HepG2 (cell line): ENCODE results near the gene MLLT10. TPM values are rescaled to one million over a fixed set of nuclear protein-coding genes. Genes with fewer than 3 reads are reported as not detected.

Source experiments
- AKAP8 ChIP-seq: sonication (generic); formaldehyde crosslinking; IDR thresholded peaks from 2 replicates; pipeline ENCODE4 v1.5.1; 2020; ENCODE audit warnings: mild to moderate bottlenecking, missing genetic modification reagents
- KAT2B ChIP-seq: fragments of 150-350 bp; IDR thresholded peaks from 2 replicates; pipeline ENCODE4 v1.6.1; 2014; ENCODE audit warnings: low read depth, low read length, borderline replicate concordance
- KMT2A ChIP-seq: sonication (generic); formaldehyde crosslinking; IDR thresholded peaks from 2 replicates; pipeline ENCODE4 v1.4.0; 2020; ENCODE audit warnings: missing genetic modification reagents
- RARG ChIP-seq: sonication (generic); formaldehyde crosslinking; IDR thresholded peaks from 2 replicates; pipeline ENCODE4 v1.4.0; 2020; ENCODE audit warnings: low read depth, mild to moderate bottlenecking, missing genetic modification reagents
- RXRB ChIP-seq: IDR thresholded peaks from 2 replicates; pipeline ENCODE4 v1.6.1; 2016; ENCODE audit warnings: borderline replicate concordance, missing genetic modification reagents, missing compliant biosample characterization
- SNAPC2 ChIP-seq: sonication (generic); formaldehyde crosslinking; IDR thresholded peaks from 2 replicates; pipeline ENCODE4 v1.8.1; 2022; ENCODE audit warnings: mild to moderate bottlenecking, missing genetic modification reagents
- SOX5 ChIP-seq: IDR thresholded peaks from 2 replicates; pipeline ENCODE4 v1.6.1; 2016; ENCODE audit warnings: borderline replicate concordance
- STAT5B ChIP-seq: sonication (generic); formaldehyde crosslinking; IDR thresholded peaks from 2 replicates; pipeline ENCODE4 v1.4.0; 2020; ENCODE audit warnings: missing genetic modification reagents
- THYN1 ChIP-seq: sonication (generic); formaldehyde crosslinking; IDR thresholded peaks from 2 replicates; pipeline ENCODE4 v1.8.1; 2023; ENCODE audit warnings: low read depth, mild to moderate bottlenecking, moderate library complexity, missing genetic modification reagents, borderline replicate concordance
- ZNF547 ChIP-seq: sonication (generic); formaldehyde crosslinking; IDR thresholded peaks from 2 replicates; pipeline ENCODE4 v1.5.1; 2020; ENCODE audit warnings: mild to moderate bottlenecking, missing genetic modification reagents
- ZNF670 ChIP-seq: sonication (generic); formaldehyde crosslinking; IDR thresholded peaks from 2 replicates; pipeline ENCODE4 v1.8.0; 2022; ENCODE audit warnings: mild to moderate bottlenecking, missing genetic modification reagents, borderline replicate concordance
- ZNF770 ChIP-seq: sonication (generic); formaldehyde crosslinking; IDR thresholded peaks from 2 replicates; pipeline ENCODE4 v1.5.0; 2020; ENCODE audit warnings: mild to moderate bottlenecking, missing genetic modification reagents
- ZZZ3 ChIP-seq: sonication (generic); formaldehyde crosslinking; IDR thresholded peaks from 2 replicates; pipeline ENCODE4 v1.4.0; 2020; ENCODE audit warnings: missing genetic modification reagents, mild to moderate bottlenecking, borderline replicate concordance
- polyA plus RNA-seq, 8 experiments: library from polyadenylated mRNA; depleted of rRNA in 3 of 8; stranded (reverse) in 7 of 8; unstranded in 1 of 8; fragments of >200 nt; fragmentation: Illumina TruSeq in 4 of 8; extraction: Trizol in 4 of 8; gene quantifications; 2 replicates each; pipeline versions ENCODE4 v1.2.1 to v1.2.3, GENCODE V29; 2011 to 2016; ENCODE audit warnings: low read depth in 4 of 8, missing spikeins in 1 of 8, mixed read lengths in 1 of 8; ENCODE audit not compliant: insufficient read depth in 1 of 8
- total RNA-seq, 5 experiments: library from RNA; depleted of rRNA; stranded (reverse); fragments of >200 nt; fragmentation: Illumina TruSeq; extraction: Trizol; gene quantifications; 2 replicates each; pipeline ENCODE4 v1.2.3, GENCODE V29; 2016; ENCODE audit warnings: low read depth in 1 of 5
- TF ChIP-seq, protein P1 (sequence below): sonication (generic); formaldehyde crosslinking; IDR thresholded peaks from 2 replicates; pipeline ENCODE4 v1.5.0; 2020; ENCODE audit warnings: mild to moderate bottlenecking, missing genetic modification reagents
- TF ChIP-seq, protein P2 (sequence below): sonication (generic); formaldehyde crosslinking; IDR thresholded peaks from 2 replicates; pipeline ENCODE4 v1.8.1; 2023; ENCODE audit warnings: mild to moderate bottlenecking, inconsistent platforms, moderate library complexity, missing genetic modification reagents, borderline replicate concordance
- TF ChIP-seq, protein P3 (sequence below): sonication (generic); formaldehyde crosslinking; IDR thresholded peaks from 2 replicates; pipeline ENCODE4 v1.4.0; 2020; ENCODE audit warnings: mild to moderate bottlenecking, missing genetic modification reagents
- TF ChIP-seq, protein P4 (sequence below): sonication (generic); formaldehyde crosslinking; IDR thresholded peaks from 2 replicates; pipeline ENCODE4 v1.5.0; 2020; ENCODE audit warnings: missing genetic modification reagents

Gene MLLT10
- total and polyA plus RNA-seq, 2 of the 13 experiments (the other 11 are each of a cell fraction or from before 2014, with no cell fraction given): 51.3 to 84.1 TPM

- TF ChIP-seq ZNF547 (CRISPR knock-in tag) (peak; percentile 83), KAT2B (no peak), AKAP8 (CRISPR knock-in tag) (peak; percentile 98), RXRB (CRISPR knock-in tag) (peak; percentile 88; the same call in 1 of the 2 replicates), ZNF670 (no peak; the same call in 1 of the 2 replicates), SOX5 (CRISPR knock-in tag) (peak; percentile 82), THYN1 (CRISPR knock-in tag) (0 out of 2 replicates have a peak, but pooled peaks have one; percentile 36), SNAPC2 (CRISPR knock-in tag) (peak; percentile 93), ZNF770 (CRISPR knock-in tag) (peak; percentile 69; the same call in 1 of the 2 replicates), STAT5B (CRISPR knock-in tag) (no peak), ZZZ3 (CRISPR knock-in tag) (no peak), RARG (CRISPR knock-in tag) (no peak), KMT2A (peak; percentile 97)
- TF ChIP-seq, protein P1, sequence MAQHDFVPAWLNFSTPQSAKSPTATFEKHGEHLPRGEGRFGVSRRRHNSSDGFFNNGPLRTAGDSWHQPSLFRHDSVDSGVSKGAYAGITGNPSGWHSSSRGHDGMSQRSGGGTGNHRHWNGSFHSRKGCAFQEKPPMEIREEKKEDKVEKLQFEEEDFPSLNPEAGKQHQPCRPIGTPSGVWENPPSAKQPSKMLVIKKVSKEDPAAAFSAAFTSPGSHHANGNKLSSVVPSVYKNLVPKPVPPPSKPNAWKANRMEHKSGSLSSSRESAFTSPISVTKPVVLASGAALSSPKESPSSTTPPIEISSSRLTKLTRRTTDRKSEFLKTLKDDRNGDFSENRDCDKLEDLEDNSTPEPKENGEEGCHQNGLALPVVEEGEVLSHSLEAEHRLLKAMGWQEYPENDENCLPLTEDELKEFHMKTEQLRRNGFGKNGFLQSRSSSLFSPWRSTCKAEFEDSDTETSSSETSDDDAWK (CRISPR knock-in tag): no peak
- TF ChIP-seq, protein P2, sequence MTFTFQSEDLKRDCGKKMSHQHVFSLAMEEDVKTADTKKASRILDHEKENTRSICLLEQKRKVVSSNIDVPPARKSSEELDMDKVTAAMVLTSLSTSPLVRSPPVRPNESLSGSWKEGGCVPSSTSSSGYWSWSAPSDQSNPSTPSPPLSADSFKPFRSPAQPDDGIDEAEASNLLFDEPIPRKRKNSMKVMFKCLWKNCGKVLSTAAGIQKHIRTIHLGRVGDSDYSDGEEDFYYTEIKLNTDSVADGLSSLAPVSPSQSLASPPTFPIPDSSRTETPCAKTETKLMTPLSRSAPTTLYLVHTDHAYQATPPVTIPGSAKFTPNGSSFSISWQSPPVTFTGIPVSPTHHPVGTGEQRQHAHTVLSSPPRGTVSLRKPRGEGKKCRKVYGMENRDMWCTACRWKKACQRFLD (CRISPR knock-in tag): no peak
- TF ChIP-seq, protein P3, sequence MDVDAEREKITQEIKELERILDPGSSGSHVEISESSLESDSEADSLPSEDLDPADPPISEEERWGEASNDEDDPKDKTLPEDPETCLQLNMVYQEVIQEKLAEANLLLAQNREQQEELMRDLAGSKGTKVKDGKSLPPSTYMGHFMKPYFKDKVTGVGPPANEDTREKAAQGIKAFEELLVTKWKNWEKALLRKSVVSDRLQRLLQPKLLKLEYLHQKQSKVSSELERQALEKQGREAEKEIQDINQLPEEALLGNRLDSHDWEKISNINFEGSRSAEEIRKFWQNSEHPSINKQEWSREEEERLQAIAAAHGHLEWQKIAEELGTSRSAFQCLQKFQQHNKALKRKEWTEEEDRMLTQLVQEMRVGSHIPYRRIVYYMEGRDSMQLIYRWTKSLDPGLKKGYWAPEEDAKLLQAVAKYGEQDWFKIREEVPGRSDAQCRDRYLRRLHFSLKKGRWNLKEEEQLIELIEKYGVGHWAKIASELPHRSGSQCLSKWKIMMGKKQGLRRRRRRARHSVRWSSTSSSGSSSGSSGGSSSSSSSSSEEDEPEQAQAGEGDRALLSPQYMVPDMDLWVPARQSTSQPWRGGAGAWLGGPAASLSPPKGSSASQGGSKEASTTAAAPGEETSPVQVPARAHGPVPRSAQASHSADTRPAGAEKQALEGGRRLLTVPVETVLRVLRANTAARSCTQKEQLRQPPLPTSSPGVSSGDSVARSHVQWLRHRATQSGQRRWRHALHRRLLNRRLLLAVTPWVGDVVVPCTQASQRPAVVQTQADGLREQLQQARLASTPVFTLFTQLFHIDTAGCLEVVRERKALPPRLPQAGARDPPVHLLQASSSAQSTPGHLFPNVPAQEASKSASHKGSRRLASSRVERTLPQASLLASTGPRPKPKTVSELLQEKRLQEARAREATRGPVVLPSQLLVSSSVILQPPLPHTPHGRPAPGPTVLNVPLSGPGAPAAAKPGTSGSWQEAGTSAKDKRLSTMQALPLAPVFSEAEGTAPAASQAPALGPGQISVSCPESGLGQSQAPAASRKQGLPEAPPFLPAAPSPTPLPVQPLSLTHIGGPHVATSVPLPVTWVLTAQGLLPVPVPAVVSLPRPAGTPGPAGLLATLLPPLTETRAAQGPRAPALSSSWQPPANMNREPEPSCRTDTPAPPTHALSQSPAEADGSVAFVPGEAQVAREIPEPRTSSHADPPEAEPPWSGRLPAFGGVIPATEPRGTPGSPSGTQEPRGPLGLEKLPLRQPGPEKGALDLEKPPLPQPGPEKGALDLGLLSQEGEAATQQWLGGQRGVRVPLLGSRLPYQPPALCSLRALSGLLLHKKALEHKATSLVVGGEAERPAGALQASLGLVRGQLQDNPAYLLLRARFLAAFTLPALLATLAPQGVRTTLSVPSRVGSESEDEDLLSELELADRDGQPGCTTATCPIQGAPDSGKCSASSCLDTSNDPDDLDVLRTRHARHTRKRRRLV (CRISPR knock-in tag): no peak
- TF ChIP-seq, protein P4, sequence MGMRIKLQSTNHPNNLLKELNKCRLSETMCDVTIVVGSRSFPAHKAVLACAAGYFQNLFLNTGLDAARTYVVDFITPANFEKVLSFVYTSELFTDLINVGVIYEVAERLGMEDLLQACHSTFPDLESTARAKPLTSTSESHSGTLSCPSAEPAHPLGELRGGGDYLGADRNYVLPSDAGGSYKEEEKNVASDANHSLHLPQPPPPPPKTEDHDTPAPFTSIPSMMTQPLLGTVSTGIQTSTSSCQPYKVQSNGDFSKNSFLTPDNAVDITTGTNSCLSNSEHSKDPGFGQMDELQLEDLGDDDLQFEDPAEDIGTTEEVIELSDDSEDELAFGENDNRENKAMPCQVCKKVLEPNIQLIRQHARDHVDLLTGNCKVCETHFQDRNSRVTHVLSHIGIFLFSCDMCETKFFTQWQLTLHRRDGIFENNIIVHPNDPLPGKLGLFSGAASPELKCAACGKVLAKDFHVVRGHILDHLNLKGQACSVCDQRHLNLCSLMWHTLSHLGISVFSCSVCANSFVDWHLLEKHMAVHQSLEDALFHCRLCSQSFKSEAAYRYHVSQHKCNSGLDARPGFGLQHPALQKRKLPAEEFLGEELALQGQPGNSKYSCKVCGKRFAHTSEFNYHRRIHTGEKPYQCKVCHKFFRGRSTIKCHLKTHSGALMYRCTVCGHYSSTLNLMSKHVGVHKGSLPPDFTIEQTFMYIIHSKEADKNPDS (CRISPR knock-in tag): peak; percentile 24; the same call in 1 of the 2 replicates
These were observed 38.2 kb upstream of the MLLT10 start (continued) for GRCh38 chr10:21495752-21496342.
